Breast epithelium (tissue), 4 donors: Measurements from ENCODE around the gene PKN1. TPM values are rescaled to one million over a fixed set of nuclear protein-coding genes. Genes with fewer than 3 reads are reported as not detected.
A peak's percentile ranks its signal among the peaks of the same experiment; 100 is the strongest.

Experiments used
- DNase-seq, 2 donors: peaks; one replicate each; pipeline ENCODE4 v3.0.0-alpha.2; 2019; ENCODE audit warnings: low spot score in 2 of 2
- H3K27ac ChIP-seq, 2 donors: fragments of 200-600 bp; sonication (generic) in 1 of 2; one replicate each; pipeline ENCODE4 v1.5.1; 2016 to 2019; ENCODE audit warnings: mild to moderate bottlenecking in 1 of 2
- H3K27me3 ChIP-seq, 2 donors: fragments of 200-600 bp; sonication (generic) in 1 of 2; one replicate each; pipeline versions ENCODE4 v1.5.1 to v1.6.0; 2017 to 2019; ENCODE audit warnings: control low read depth in 1 of 2, mild to moderate bottlenecking in 1 of 2
- H3K36me3 ChIP-seq: fragments of 200-600 bp; one replicate; pipeline ENCODE4 v1.5.1; 2019
- H3K4me1 ChIP-seq, 2 donors: fragments of 200-600 bp; sonication (generic); one replicate each; pipeline ENCODE4 v1.5.1; 2016 to 2019; ENCODE audit warnings: control low read depth in 1 of 2
- H3K4me3 ChIP-seq, 3 donors: fragments of 200-600 bp; sonication (generic); 1 replicate in 2 of 3; 2 replicates in 1 of 3; pipeline ENCODE4 v1.5.1; 2016 to 2019; ENCODE audit warnings: mild to moderate bottlenecking in 3 of 3, moderate library complexity in 2 of 3
- H3K9me3 ChIP-seq, 2 donors: fragments of 200-600 bp; sonication (generic) in 1 of 2; one replicate each; pipeline ENCODE4 v1.5.1; 2016 to 2019; ENCODE audit warnings: control low read depth in 1 of 2
- CTCF ChIP-seq, 3 donors: fragments of 450-650 bp; IDR thresholded peaks; one replicate each; pipeline ENCODE4 v1.5.1; 2016 to 2017; ENCODE audit warnings: antibody characterized with exemption in 3 of 3, mild to moderate bottlenecking in 3 of 3, moderate library complexity in 3 of 3
- POLR2A ChIP-seq: fragments of 450-650 bp; IDR thresholded peaks from one replicate; pipeline ENCODE4 v1.6.1; 2016; ENCODE audit warnings: antibody characterized with exemption, mild to moderate bottlenecking, moderate library complexity
- POLR2AphosphoS5 ChIP-seq, 3 donors: sonication (generic); formaldehyde crosslinking; IDR thresholded peaks; one replicate each; pipeline ENCODE4 v1.6.1; 2017; ENCODE audit warnings: antibody characterized with exemption in 3 of 3
- intact Hi-C: fragments of 100-400 bp; cut with DNase I; formaldehyde crosslinking; loops from one replicate; pipeline ENCODE4 v1.15.1; 2023; ENCODE audit warnings: low total_unique reads
- total RNA-seq, 3 donors: library from RNA; depleted of rRNA; stranded (reverse); fragments of >200 nt; gene quantifications; one replicate each; pipeline ENCODE4 v1.1.0, GENCODE V29; 2016

The PKN1 gene
- total RNA-seq, 3 donors from 2014 or later, result 40.8 to 78.1 (median 59.6) TPM

GRCh38 chr19:14419106-14419813, 13.8 kb upstream of the PKN1 start, which contains the start of gene DDX39A:
Gene DDX39A (minus strand): TSS chr19:14419341. CDS start chr19:14413220, 6,121 bp downstream.
- H3K27ac ChIP-seq, result peak within 1 kb of the TSS; percentile 93
- H3K27me3 ChIP-seq, result no peaks in the 10 kb centered on the region
- intact Hi-C loops, result no loop called here
- no peaks in the 10 kb centered on the region for H3K9me3 ChIP-seq
- H3K4me1 ChIP-seq, result no peaks in the 10 kb centered on the region
- H3K4me3 ChIP-seq, result peak within 1 kb of the TSS; percentile 83 to 90 (median 90)
- H3K36me3 ChIP-seq, result no peaks in the 10 kb centered on the region
- peak; percentile 98 to 99 for DNase-seq
- TF ChIP-seq POLR2A (peak; percentile 51), POLR2AphosphoS5 (IDR thresholded peaks at IDR 0.05) (peak; percentile 84 to 97 (median 89)), CTCF (IDR thresholded peaks at IDR 0.05) (no peak)

DNA sequence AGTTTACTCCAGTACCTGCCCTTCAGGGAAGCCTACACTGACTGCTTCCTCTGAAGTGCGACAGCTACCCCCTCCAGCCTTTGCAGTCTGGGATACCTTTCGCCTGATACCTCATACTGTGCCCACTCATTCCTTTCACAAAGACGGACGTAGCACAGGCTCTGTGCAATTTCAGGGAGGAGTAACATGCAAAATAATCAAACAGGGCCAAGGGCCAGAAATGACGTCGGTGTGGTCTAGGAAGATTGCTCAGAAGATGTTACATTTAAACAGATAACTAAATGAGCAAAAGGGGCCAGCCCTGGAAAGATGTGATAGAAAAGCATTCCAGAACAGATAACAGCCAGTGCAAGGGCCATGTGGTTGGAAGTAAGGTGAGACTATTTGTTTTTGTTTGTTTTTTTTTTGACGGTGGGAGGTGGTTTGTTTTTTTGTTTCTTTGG, 7.4 kb upstream of the PKN1 start:
- no peak overlapping the region for H3K27ac ChIP-seq
- no peaks in the 10 kb centered on the region for H3K9me3 ChIP-seq
- intact Hi-C loops, result loop anchor here (2.0 kb wide), 1 partner anchor 17 kb away; no protein-coding TSS in a partner anchor
- no peaks in the 10 kb centered on the region for H3K36me3 ChIP-seq
- DNase-seq, result no peak
- H3K27me3 ChIP-seq, result no peaks in the 10 kb centered on the region
- no peak overlapping the region for H3K4me3 ChIP-seq
- H3K4me1 ChIP-seq, result no peaks in the 10 kb centered on the region
- TF ChIP-seq POLR2A, result no peak
- TF ChIP-seq POLR2AphosphoS5 (IDR thresholded peaks at IDR 0.05), result no peak
- TF ChIP-seq CTCF (IDR thresholded peaks at IDR 0.05), result no peak

DNA sequence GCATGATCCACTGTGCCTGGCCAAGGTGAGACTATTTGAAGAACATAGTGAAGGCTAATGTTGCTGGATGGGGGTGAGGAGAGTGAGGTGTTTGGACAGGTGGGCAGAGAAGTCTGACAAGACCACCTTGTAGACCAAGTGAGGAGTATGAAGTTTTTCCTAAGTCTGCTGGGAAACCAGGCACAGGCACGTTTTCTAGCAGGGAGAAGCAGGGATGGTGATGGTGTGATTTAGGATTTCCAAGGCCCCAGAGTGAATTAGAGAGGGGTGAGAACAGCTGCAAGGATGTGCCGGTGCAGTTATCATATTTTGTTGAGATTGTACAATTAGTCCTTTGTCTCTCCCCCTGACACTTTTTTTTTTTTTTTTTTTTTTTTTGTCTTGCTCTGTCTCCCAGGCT, 5.6 kb upstream of the PKN1 start:
- no peak overlapping the region for H3K27ac ChIP-seq
- no peaks in the 10 kb centered on the region for H3K27me3 ChIP-seq
- TF ChIP-seq POLR2A (no peak), POLR2AphosphoS5 (IDR thresholded peaks at IDR 0.05) (no peak), CTCF (IDR thresholded peaks at IDR 0.05) (no peak)
- no peak for DNase-seq
- no peaks in the 10 kb centered on the region for H3K36me3 ChIP-seq
- intact Hi-C loops, result loop anchor here (2.0 kb wide), 1 partner anchor 19 kb away; no protein-coding TSS in a partner anchor
- H3K9me3 ChIP-seq, result no peaks in the 10 kb centered on the region
- H3K4me3 ChIP-seq, result no peak overlapping the region
- no peaks in the 10 kb centered on the region for H3K4me1 ChIP-seq

GRCh38 chr19:14428882-14429416, 4.2 kb upstream of the PKN1 start:
- peaks cover 0 to 3% of the 10 kb centered on the region in 2 donors for H3K4me1 ChIP-seq
- H3K9me3 ChIP-seq, result no peaks in the 10 kb centered on the region
- no peaks in the 10 kb centered on the region for H3K27me3 ChIP-seq
- intact Hi-C loops, result no loop called here
- H3K4me3 ChIP-seq, result no peak overlapping the region
- no peak for TF ChIP-seq POLR2A
- no peak for TF ChIP-seq CTCF (IDR thresholded peaks at IDR 0.05)
- no peak for TF ChIP-seq POLR2AphosphoS5 (IDR thresholded peaks at IDR 0.05)
- no peak overlapping the region for H3K27ac ChIP-seq
- H3K36me3 ChIP-seq, result no peaks in the 10 kb centered on the region
- DNase-seq, result no peak

- H3K36me3 ChIP-seq, result no peaks in the 10 kb centered on the region
- H3K4me3 ChIP-seq, result no peak overlapping the region
- TF ChIP-seq POLR2AphosphoS5 (IDR thresholded peaks at IDR 0.05), result no peak
- H3K27me3 ChIP-seq, result no peaks in the 10 kb centered on the region
- intact Hi-C loops, result no loop called here
- H3K9me3 ChIP-seq, result no peaks in the 10 kb centered on the region
- peaks cover 6 to 7% of the 10 kb centered on the region in 2 donors for H3K4me1 ChIP-seq
- H3K27ac ChIP-seq, result no peak overlapping the region
- no peak for DNase-seq
Measured at GRCh38 chr19:14430712-14431111, 2.4 kb upstream of the PKN1 start.
